OCI-M1 (cell line): ENCODE results near the gene CELF1.
"Not testable (repeated sequence)": the region's sequence is repeated elsewhere in the genome, so short reads cannot be mapped to it uniquely, and the experiment has no call there.

Experiments
- DNase-seq: peaks from one replicate; lab custom pipeline; 2025; lab: John Stamatoyannopoulos, UW

Gene CELF1

GRCh38 chr11:47573321-47573720, 20.4 kb upstream of the CELF1 start:
- no peak for DNase-seq

- DNase-seq, result no peak
Measured at GRCh38 chr11:47572715-47573255, 19.9 kb upstream of the CELF1 start.

GRCh38 chr11:47571895-47572294, 19.0 kb upstream of the CELF1 start:
- no peak for DNase-seq

GRCh38 chr11:47571357-47571729, 18.4 kb upstream of the CELF1 start:
- DNase-seq, result no peak

- no peak for DNase-seq
Measured at GRCh38 chr11:47570651-47571356, 17.9 kb upstream of the CELF1 start.

GRCh38 chr11:47569646-47570045, 16.7 kb upstream of the CELF1 start:
- DNase-seq, result no peak

- no peak for DNase-seq
Measured at GRCh38 chr11:47566149-47566698, 13.3 kb upstream of the CELF1 start.

GRCh38 chr11:47565340-47566148, 12.6 kb upstream of the CELF1 start, which contains the start of gene PTPMT1:
PTPMT1 (plus strand) TSS chr11:47565599; CDS start chr11:47565623, 24 bp downstream.
- DNase-seq, result peak; percentile 76

- DNase-seq, result no peak
Measured at GRCh38 chr11:47564933-47565339, 12.0 kb upstream of the CELF1 start.

GRCh38 chr11:47564366-47564765, 11.4 kb upstream of the CELF1 start:
- not testable (repeated sequence) for DNase-seq

- DNase-seq, result not testable (repeated sequence)
Measured at GRCh38 chr11:47562393-47562792, 9.5 kb upstream of the CELF1 start.

- no peak for DNase-seq
Measured at GRCh38 chr11:47560426-47560825, 7.5 kb upstream of the CELF1 start.

- DNase-seq, result no peak
Measured at GRCh38 chr11:47558695-47559094, 5.8 kb upstream of the CELF1 start.

- DNase-seq, result not testable (repeated sequence)
Measured at GRCh38 chr11:47557004-47557403, 4.1 kb upstream of the CELF1 start.

- no peak for DNase-seq
Measured at GRCh38 chr11:47553406-47553743, 443 bp upstream of the CELF1 start.

GRCh38 chr11:47552056-47552565, 821 bp downstream of the CELF1 start:
- peak; percentile 70 for DNase-seq

- DNase-seq, result peak; percentile 71
Measured at GRCh38 chr11:47551086-47551485, 1.8 kb downstream of the CELF1 start.

- DNase-seq, result no peak
Measured at GRCh38 chr11:47550288-47551047, 2.5 kb downstream of the CELF1 start.

GRCh38 chr11:47546274-47546673, 6.7 kb downstream of the CELF1 start:
- DNase-seq, result not testable (repeated sequence)

GRCh38 chr11:47545298-47545697, 7.6 kb downstream of the CELF1 start:
- DNase-seq, result no peak

- no peak for DNase-seq
Measured at GRCh38 chr11:47541070-47541469, 11.9 kb downstream of the CELF1 start.

- no peak for DNase-seq
Measured at GRCh38 chr11:47539681-47540039, 13.3 kb downstream of the CELF1 start.
